ENCODE results near the gene FTCD.

FTCD gene

GRCh38 chr21:46191686-46192575, 36.6 kb upstream of the FTCD start:
- DNase-seq, result no peak
- in situ Hi-C loops (cut with HindIII; ENCODE audit: low pct_ligation_motif_present, low sequenced_read_pairs), result no loop called here
- H3K27me3 ChIP-seq (replicated peaks), result no peaks in the 10 kb centered on the region
- H3K36me3 ChIP-seq (replicated peaks), result peaks cover 48% of the 10 kb centered on the region
- TF ChIP-seq CTCF (IDR thresholded peaks at IDR 0.05; ENCODE audit: low read depth, low read length, missing control alignments), result no peak
- H3K27ac ChIP-seq, result no peak overlapping the region
- no peak overlapping the region for H3K4me3 ChIP-seq (ENCODE audit: low read depth, low read length)

- Histone ChIP-seq H3K27ac (no peak overlapping the region), H3K4me3 (ENCODE audit: low read depth, low read length) (no peak overlapping the region), H3K27me3 (replicated peaks) (no peaks in the 10 kb centered on the region), H3K36me3 (replicated peaks) (peaks cover 44% of the 10 kb centered on the region)
- peak; percentile 74 for DNase-seq
- in situ Hi-C loops (cut with HindIII; ENCODE audit: low pct_ligation_motif_present, low sequenced_read_pairs), result no loop called here
- no peak for TF ChIP-seq CTCF (IDR thresholded peaks at IDR 0.05; ENCODE audit: low read depth, low read length, missing control alignments)
Measured at GRCh38 chr21:46191257-46191685, 35.9 kb upstream of the FTCD start.

GRCh38 chr21:46190491-46191131, 35.2 kb upstream of the FTCD start:
- peaks cover 37% of the 10 kb centered on the region for H3K36me3 ChIP-seq (replicated peaks)

GRCh38 chr21:46189959-46190490, 34.6 kb upstream of the FTCD start:
- H3K27ac ChIP-seq, result no peak overlapping the region
- H3K27me3 ChIP-seq (replicated peaks), result no peaks in the 10 kb centered on the region
- in situ Hi-C loops (cut with HindIII; ENCODE audit: low pct_ligation_motif_present, low sequenced_read_pairs), result no loop called here
- no peak for TF ChIP-seq CTCF (IDR thresholded peaks at IDR 0.05; ENCODE audit: low read depth, low read length, missing control alignments)
- no peak overlapping the region for H3K4me3 ChIP-seq (ENCODE audit: low read depth, low read length)
- peaks cover 31% of the 10 kb centered on the region for H3K36me3 ChIP-seq (replicated peaks)
- no peak for DNase-seq

More at GRCh38 chr21:46190491-46191131, 35.2 kb upstream of the FTCD start:
- Histone ChIP-seq H3K27me3 (replicated peaks) (no peaks in the 10 kb centered on the region), H3K4me3 (ENCODE audit: low read depth, low read length) (no peak overlapping the region), H3K27ac (no peak overlapping the region)
- no peak for DNase-seq
- in situ Hi-C loops (cut with HindIII; ENCODE audit: low pct_ligation_motif_present, low sequenced_read_pairs), result no loop called here
- TF ChIP-seq CTCF (IDR thresholded peaks at IDR 0.05; ENCODE audit: low read depth, low read length, missing control alignments), result no peak

DNA sequence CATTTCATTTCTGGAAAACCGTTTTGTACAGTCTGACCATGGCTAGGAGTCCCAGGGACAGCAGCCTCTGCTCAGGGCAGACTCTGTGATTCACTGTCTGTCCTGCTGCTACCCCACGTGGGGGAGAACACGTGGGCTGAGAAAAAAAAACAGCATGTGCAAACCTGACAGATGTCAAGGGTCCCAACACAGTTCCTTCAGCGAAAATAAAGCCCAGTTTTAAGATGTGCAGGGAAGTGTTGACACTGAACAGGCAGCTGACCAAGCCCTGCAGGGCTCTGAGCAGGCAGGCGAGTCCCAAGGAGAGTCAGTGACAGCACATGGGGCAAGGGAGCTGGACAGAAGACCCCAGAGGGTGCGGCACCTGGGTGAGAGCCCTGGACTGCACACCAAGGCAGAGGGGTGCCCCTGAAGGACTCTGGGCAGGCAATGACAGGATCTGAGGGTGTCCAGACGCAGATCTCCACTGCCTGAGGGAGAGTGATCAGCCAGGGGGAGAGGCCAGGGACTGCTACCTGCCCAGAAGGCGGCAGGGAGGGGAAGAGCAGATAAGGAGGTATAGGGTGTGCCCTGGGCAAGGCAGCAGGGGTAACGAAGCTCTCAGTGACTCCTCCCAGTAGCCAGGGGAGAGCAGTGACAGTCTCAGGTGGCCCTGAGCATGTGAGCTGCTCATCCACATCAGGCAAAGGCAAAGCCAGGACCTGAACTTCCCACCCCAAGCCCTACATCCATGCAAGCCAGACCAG, 34.0 kb upstream of the FTCD start:
- in situ Hi-C loops (cut with HindIII; ENCODE audit: low pct_ligation_motif_present, low sequenced_read_pairs), result no loop called here
- no peak overlapping the region for H3K4me3 ChIP-seq (ENCODE audit: low read depth, low read length)
- TF ChIP-seq CTCF (IDR thresholded peaks at IDR 0.05; ENCODE audit: low read depth, low read length, missing control alignments), result no peak
- peak overlapping the region; percentile 32 for H3K27ac ChIP-seq
- no peaks in the 10 kb centered on the region for H3K27me3 ChIP-seq (replicated peaks)
- H3K36me3 ChIP-seq (replicated peaks), result peaks cover 25% of the 10 kb centered on the region
- DNase-seq, result peak; percentile 73
